ENCODE data around the gene TRIM52.

The TRIM52 gene

GRCh38 chr5:181258576-181258975 is 2.4 kb downstream of the TRIM52 start:
- no peaks in the 10 kb centered on the region for H3K27me3 ChIP-seq (replicated peaks; ENCODE audit: control insufficient read depth, insufficient read depth, low read length)
- H3K4me3 ChIP-seq (replicated peaks; ENCODE audit: low read depth, low read length) = peak overlapping the region; percentile 94
- peaks cover 6% of the 10 kb centered on the region for H3K36me3 ChIP-seq (ENCODE audit: control insufficient read depth, insufficient read depth, low read length)
- TF ChIP-seq CTCF (IDR thresholded peaks at IDR 0.05; ENCODE audit: insufficient read depth, low read length, poor library complexity, severe bottlenecking) = no peak
- no peak for DNase-seq (ENCODE audit: extremely low read depth, insufficient read length)

DNA sequence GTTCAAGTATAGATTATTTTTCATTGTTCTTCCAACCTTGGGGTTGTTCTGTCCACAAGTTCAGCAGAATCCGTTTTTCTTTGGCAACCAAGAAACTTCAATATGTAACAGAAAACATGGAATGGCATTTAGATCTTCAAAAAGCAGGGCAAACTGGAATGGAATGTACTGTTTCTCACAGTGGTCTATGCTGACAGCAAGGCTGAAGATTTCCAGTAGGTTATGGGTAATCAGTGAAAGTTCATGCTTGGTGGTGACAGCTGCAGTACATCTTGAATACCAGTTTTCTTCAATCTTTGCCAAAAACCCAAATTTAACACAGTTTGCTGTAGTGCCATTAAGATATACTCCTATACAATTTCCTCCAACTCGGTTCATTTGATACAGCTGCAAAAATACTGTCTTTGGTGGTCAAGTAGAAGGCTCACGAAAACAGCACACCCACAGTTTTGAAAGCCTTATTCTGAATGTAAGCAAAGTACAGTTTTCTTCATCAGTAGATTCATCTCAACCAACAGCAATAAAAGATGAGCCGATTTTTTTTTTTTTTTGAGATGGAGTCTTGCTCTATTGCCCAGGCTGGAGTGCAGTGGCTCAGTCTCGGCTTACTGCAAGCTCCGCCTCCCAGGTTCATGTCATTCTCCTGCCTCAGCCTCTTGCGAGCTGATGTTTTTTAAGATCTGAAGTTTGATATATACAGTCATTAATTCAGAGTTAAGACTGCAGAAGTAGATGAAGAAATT is 4.9 kb downstream of the TRIM52 start:
- Histone ChIP-seq H3K36me3 (ENCODE audit: control insufficient read depth, insufficient read depth, low read length) (peaks cover 9% of the 10 kb centered on the region), H3K4me3 (replicated peaks; ENCODE audit: low read depth, low read length) (no peak overlapping the region), H3K27me3 (replicated peaks; ENCODE audit: control insufficient read depth, insufficient read depth, low read length) (no peaks in the 10 kb centered on the region)
- no peak for DNase-seq (ENCODE audit: extremely low read depth, insufficient read length)
- TF ChIP-seq CTCF (IDR thresholded peaks at IDR 0.05; ENCODE audit: insufficient read depth, low read length, poor library complexity, severe bottlenecking) = no peak

GRCh38 chr5:181255276-181255675 is 5.7 kb downstream of the TRIM52 start:
- Histone ChIP-seq H3K36me3 (ENCODE audit: control insufficient read depth, insufficient read depth, low read length) (peaks cover 10% of the 10 kb centered on the region), H3K4me3 (replicated peaks; ENCODE audit: low read depth, low read length) (no peak overlapping the region)

DNA sequence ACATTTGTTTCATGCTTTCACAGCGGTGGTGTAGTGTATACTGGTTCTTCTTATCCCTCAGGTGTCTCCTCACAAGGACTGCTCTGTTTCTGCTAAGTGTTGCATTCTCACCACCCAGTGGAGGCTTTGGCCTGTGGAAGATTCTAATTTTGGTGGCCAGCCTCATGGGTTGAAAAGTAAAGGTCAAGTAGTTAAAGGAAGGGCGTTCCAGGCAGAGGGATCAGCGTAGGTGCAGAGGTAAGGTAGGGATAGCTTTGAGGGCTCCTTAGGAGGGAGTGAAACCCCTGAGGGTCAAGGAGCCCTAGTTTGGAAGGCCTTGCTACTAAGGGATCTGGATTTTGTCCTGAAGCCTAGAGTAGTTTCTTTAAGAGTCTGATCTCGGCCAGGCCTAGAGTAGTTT is 12.7 kb downstream of the TRIM52 start:
- DNase-seq (ENCODE audit: extremely low read depth, insufficient read length) = no peak
- Histone ChIP-seq H3K27me3 (replicated peaks; ENCODE audit: control insufficient read depth, insufficient read depth, low read length) (no peaks in the 10 kb centered on the region), H3K4me3 (replicated peaks; ENCODE audit: low read depth, low read length) (peak overlapping the region; percentile 98), H3K36me3 (ENCODE audit: control insufficient read depth, insufficient read depth, low read length) (peaks cover 5% of the 10 kb centered on the region)
- no peak for TF ChIP-seq CTCF (IDR thresholded peaks at IDR 0.05; ENCODE audit: insufficient read depth, low read length, poor library complexity, severe bottlenecking)

More at GRCh38 chr5:181255276-181255675, 5.7 kb downstream of the TRIM52 start:
- no peak for DNase-seq (ENCODE audit: extremely low read depth, insufficient read length)
- no peak for TF ChIP-seq CTCF (IDR thresholded peaks at IDR 0.05; ENCODE audit: insufficient read depth, low read length, poor library complexity, severe bottlenecking)
- no peaks in the 10 kb centered on the region for H3K27me3 ChIP-seq (replicated peaks; ENCODE audit: control insufficient read depth, insufficient read depth, low read length)

DNA sequence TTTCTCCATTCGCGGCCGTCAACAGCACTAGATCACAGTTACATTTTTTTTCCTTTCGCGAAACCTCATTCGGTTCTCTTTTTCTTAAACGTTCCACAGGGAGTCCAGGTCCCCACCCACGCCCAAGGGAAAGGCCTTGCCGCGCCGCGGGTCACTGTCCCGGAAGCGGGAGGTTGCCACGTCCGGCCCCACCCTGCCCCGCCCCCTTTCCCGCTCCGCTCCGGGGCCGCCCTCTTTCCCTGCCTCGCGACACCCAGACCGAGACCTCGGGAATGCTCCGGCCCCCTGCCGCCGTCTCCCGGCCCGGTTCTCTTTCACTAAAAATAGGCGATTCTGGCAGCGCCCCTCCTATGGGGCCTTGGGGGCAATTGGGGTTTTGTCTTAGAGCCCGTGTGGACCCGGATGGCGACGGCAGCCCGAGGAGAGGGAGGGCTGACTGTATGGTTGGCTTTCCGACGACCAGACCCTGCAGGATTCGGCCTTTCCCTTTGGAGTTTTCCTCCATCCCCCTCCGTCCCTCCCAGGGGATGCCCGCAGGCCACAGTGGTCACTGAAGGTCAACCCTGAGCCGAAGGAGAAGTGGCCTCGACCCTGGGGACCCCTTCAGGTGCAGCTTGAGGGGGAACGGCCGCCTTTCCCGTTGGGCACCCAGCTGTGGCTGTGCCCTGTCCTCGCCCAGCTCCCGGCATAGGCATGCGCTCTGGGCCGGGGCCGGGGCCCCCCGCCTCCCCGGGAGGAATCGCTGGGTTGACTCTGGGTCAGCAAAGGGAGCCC is 14.5 kb downstream of the TRIM52 start:
- peak; percentile 89 for DNase-seq (ENCODE audit: extremely low read depth, insufficient read length)
- Histone ChIP-seq H3K27me3 (replicated peaks; ENCODE audit: control insufficient read depth, insufficient read depth, low read length) (no peaks in the 10 kb centered on the region), H3K4me3 (replicated peaks; ENCODE audit: low read depth, low read length) (peak overlapping the region; percentile 98), H3K36me3 (ENCODE audit: control insufficient read depth, insufficient read depth, low read length) (peaks cover 13% of the 10 kb centered on the region)
- TF ChIP-seq CTCF (IDR thresholded peaks at IDR 0.05; ENCODE audit: insufficient read depth, low read length, poor library complexity, severe bottlenecking) = no peak

Measured in GM06990 (cell line).